ENCODE measurements around the gene MEG3.
"Not testable (repeated sequence)": the region's sequence is repeated elsewhere in the genome, so short reads cannot be mapped to it uniquely, and the experiment has no call there.

The MEG3 gene

DNA sequence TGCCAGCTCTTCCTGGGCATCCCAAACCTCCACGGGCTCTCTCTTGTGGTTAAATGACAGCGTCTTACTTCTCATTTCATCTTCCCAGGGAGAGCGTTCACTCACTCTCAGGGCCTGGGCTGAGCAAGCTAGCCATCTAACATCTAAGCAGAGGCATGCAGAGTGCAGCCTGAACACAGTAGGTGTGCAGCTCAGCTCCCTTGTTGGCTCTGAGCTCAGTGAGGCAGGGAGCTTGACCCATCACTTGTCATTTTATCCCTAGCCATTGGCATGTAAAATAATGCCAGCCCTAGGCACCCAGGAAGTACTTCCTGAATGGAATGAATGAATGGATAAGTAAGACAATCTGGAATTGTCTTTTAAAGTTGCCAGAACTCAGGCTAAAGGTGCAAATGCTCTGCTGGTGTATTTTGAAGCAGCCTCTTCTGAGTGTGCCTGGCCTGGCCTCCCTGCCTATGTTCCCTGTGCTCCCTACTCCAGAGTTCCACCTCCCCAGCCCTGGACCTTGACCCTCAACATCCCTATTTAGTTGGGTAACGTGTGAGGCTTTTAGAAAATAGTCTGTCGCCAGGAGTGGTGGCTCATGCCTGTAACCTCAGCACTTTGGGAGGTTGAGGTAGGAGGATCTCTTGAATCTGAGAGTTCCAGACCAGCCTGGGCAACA, 9.5 kb upstream of the MEG3 start:
- no peak for DNase-seq (ENCODE audit: low read depth)

- no peak for DNase-seq (ENCODE audit: low read depth)
These were observed 8.7 kb upstream of the MEG3 start for GRCh38 chr14:100816950-100817901.

DNA sequence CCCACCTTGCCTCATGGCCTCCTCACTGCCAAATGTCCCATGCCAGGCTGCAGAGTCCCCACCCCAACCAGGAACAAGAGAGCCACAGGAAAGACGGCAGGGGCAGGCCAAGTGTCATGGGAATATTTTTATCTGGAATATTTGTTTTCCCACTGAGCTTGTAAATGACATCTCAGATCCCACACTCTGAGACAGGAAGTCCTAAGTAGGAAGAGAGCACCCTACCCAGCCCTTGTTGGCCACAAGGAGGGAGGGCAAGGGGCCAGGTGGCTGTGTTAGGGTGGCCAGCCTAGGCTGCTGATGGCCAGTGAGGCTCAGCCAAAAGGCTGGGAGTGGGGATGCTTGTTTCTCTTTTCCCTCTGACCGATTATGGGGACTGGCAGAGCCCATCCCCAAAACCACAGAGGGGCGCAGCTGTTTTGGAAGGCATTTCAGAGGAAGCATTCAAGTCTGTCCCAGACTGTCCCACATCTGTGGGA, 7.7 kb upstream of the MEG3 start:
- no peak for DNase-seq (ENCODE audit: low read depth)

DNA sequence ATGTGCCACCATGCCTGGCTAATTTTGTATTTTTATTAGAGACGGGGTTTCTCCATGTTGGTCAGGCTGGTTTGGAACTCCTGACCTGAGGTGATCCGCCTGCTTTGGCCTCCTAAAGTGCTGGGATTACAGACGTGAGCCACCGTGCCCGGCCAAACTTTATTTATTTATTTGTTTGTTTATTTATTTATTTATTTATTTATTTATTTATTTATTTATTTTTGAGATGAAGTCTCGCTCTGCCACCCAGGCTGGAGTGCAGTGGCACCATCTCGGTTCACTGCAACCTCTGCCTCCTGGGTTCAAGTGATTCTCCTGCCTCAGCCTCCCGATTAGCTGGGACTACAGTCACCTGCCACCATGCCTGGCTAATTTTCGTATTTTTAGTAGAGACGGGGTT, 7.0 kb upstream of the MEG3 start:
- DNase-seq (ENCODE audit: low read depth), result not testable (repeated sequence)

DNA sequence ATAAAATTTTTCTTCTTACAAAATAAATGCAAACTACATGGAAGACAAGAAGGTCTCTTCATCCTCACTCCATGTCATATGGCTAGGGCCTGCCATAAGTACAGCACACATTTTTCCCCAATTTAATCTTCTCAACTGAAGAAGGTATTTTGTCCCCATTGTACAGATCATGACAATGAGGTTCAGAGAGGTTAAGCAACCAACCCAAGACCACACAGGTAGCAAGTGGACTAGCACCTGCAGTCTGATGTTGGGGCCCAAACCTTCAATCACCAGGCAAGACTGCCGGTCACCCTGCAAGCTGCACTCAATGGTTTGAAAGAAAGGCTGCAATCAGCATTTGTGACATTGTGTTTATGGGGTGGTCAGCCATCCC, 6.5 kb upstream of the MEG3 start:
- no peak for DNase-seq (ENCODE audit: low read depth)

DNA sequence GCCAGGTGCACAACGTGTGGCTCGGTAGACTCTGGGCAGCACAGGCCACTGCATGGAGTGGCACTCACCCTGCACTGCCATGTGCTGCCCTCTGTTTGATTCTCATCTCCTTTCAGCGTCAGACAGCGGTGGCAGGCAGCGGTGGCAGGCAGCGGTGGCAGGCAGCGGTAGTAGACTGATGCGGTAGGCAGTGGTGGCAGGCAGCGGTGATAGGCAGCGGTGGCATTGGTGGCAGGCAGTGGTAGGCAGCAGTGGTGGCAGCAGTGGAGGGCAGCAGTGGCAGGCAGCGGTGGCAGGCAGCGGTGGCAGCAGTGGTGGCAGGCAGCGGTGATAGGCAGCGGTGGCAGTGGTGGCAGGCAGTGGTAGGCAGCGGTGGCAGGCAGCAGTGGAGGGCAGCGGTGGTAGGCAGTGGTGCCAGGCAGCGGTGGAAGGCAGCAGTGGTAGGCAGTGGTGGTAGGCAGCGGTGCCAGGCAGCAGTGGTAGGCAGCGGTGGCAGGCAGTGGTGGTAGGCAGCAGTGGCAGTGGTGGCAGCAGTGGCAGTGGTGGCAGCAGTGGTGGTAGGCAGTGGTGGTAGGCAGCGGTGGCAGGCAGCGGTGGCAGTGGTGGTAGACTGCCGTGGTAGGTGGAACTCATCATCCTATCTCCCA, 6.0 kb upstream of the MEG3 start:
- no peak for DNase-seq (ENCODE audit: low read depth)

DNA sequence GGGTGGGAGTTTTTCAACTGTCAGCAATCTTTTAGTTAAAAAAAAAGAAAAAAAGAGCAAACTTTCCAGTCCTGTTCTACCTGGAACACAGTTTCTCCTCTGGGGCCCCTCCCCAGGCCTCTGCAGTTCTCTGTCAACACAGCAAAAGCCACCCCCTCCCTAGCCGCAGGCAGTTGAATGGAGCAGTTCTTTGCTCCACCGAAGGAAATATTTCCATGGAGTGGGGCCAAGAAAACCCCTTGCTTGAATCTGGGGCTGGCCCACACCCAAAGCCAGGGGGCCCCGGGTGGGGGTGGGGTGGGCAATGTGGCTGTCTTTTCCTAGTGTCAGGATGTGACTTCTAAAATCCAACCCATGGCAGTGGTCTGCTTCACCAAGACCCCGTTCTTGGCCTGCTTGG, 5.0 kb upstream of the MEG3 start:
- no peak for DNase-seq (ENCODE audit: low read depth)

- DNase-seq (ENCODE audit: low read depth), result no peak
These were observed 3.9 kb upstream of the MEG3 start for GRCh38 chr14:100822013-100822412.

- no peak for DNase-seq (ENCODE audit: low read depth)
These were observed 3.2 kb upstream of the MEG3 start for GRCh38 chr14:100822532-100823296.

GRCh38 chr14:100823413-100824080, 2.4 kb upstream of the MEG3 start:
- no peak for DNase-seq (ENCODE audit: low read depth)

DNA sequence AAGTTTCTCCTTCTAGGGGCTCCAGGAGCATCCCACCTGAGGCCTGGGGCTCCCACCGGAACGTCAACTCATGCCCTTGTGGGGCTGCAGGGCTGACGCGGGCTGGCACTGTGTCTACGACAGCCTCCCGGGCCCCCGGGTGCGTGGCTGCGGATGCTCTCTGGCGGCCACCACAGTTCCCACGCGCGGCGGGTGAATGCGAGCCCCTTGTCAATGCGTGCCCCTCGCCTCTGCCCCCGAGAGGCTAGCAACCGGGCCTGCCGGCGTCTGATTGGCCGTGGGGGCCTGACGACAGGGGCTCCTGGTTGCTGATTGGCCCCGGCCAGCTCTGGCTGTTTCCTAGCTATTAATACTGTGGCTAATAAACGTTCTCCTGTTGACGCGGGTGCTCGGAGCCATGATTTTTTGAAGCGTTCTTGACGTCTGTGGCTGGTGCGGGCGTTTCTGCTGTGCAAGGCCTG, 1.8 kb upstream of the MEG3 start:
- DNase-seq (ENCODE audit: low read depth), result no peak

DNA sequence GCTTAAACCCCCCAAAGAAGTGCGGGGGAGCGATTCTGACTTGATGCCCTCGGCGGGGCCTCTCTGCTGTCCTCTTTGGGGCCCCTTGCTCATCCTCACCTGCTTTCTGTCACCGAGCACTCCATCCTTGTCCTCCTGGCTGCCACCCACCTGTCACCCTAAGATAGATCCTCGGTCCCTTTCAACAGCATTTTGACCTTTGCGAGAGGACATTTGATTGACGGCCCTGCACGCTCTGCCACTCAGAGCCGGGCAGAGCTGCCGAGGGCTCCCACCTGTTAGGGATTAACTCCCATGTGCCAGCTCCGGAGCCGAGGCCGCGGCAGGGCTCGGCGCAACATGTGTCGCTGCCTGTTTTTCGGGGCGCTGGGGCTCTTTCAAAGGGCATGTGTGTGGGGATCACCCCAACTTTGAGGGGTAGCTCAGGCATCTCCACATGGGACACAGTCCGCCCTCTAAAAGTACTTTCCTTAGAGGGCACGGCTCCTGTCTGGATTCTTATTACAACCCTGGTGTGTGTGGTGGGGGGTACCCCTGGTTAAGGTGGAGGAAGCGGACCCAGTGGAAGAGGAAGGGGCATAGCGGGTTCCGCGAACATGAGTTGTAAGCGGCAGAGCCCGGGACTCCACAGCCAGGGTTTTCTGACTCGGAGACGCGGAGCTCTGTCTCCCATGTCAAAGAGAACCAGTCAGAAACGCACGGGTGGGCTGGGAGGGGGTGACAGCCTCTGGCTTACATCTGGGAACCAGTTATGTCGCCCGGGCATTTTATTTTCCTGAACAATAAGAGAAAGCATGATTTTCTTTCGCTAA, 811 bp upstream of the MEG3 start:
- DNase-seq (ENCODE audit: low read depth), result no peak

DNA sequence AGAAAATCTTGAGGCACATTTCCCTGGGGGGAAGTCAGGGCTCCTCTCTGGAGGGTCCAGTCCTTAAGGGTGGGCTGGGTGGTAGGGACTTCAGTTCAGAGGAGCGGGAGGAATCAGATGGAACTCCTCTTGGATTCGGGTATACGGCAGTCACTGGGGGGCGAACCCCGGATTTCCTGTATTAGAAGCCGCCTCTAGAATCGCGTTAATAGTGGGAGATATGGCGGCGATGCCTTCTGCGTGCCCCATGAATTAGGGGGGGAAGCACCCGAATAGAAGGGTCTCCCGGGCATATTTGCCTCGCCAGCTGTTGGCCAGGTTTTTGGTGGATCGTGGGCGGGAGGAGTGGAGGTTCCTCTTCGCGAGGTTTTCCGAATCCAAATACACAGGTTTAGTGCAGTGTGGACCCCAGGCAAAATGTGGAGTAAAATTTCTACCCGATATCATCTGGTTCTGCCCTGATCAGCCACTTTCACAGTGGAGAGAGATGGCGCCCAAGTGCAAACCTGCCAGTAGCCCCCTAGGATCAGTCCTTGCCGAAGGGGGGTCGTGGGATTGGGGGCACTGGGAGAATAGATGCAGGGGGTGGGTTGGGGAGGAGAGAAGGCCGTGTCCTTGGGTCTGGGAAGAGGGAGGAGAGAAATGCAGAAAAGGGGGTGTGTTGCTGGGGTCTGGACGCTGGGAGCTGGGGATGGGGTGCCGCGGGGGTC, 628 bp downstream of the MEG3 start:
- no peak for DNase-seq (ENCODE audit: low read depth)

DNA sequence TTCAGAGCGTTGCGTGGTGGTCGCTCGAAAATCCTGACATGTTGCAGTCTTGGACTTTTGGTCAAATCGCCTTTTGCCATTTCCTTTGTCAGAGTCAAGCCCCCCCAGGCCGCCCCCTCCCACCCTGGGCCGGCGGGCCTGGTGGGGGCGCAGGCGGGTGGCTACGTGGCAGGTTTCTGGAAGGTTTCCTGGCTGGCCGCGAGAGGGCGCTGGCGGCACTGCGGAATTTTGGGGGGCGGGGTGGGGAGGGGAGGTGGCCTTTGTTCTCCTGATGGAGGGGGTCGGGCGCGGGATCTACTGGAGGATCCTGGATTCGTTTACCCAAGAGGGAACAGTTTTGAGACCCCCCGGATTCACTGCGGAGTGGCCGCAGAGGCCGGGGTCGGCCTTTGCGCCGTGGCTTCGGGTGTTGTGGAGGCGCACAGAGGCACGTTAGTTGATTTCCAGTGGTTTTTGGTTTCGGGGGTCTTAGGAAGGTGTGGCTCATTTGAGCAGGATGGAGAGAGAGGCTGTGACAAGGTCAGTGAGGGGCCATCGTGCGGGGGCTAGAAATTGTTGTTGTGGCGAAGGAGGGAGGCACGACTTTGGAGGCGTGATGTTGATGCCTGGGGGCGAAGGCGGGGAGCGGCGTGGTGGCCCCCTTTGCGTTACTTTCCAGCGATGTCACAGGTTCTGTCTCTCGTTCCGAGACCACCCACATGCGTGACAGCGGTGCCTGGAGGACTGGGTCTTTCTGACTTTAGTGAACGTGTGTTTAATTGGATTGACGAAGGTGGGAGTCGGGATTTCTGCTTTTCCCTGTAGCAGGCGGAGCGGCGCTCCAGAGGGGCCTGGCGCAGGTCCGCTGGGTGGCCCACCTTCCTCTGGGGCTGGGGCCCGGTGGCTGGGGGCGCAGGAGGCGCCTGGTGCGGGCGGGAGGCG, 1.4 kb downstream of the MEG3 start:
- no peak for DNase-seq (ENCODE audit: low read depth)

- no peak for DNase-seq (ENCODE audit: low read depth)
These were observed 2.3 kb downstream of the MEG3 start for GRCh38 chr14:100828031-100828769.

GRCh38 chr14:100830681-100831080, 4.8 kb downstream of the MEG3 start:
- no peak for DNase-seq (ENCODE audit: low read depth)

GRCh38 chr14:100832311-100832960, 6.5 kb downstream of the MEG3 start:
- no peak for DNase-seq (ENCODE audit: low read depth)

Data from activated T-cell treated with anti-CD3 and anti-CD28 coated beads for 1 hour (primary cell).